ENCODE results near the gene DGKB.

Gene DGKB

GRCh38 chr7:14817829-14818614 lies 84.5 kb downstream of the DGKB start:
- no peak for TF ChIP-seq TAF1 (IDR thresholded peaks at IDR 0.05; ENCODE audit: low read depth, low read length)
- TF ChIP-seq SPI1 (IDR thresholded peaks at IDR 0.05; ENCODE audit: low read depth, low read length) = no peak
- TF ChIP-seq PAX5 (IDR thresholded peaks at IDR 0.05; ENCODE audit: insufficient read depth, low read length, severe bottlenecking) = no peak
- no peak for TF ChIP-seq POLR2A (IDR thresholded peaks at IDR 0.05; ENCODE audit: low read depth, low read length)
- no peak for TF ChIP-seq POLR2AphosphoS5 (IDR thresholded peaks at IDR 0.05; ENCODE audit: low read depth, low read length)
- TF ChIP-seq POU2F2 (IDR thresholded peaks at IDR 0.05; ENCODE audit: low read depth, low read length) = no peak
- DNase-seq (ENCODE audit: insufficient read length, low spot score) = no peak
- FAIRE-seq = no peak

- TF ChIP-seq SPI1 (IDR thresholded peaks at IDR 0.05; ENCODE audit: low read depth, low read length) (no peak), POLR2AphosphoS5 (IDR thresholded peaks at IDR 0.05; ENCODE audit: low read depth, low read length) (no peak), PAX5 (IDR thresholded peaks at IDR 0.05; ENCODE audit: insufficient read depth, low read length, severe bottlenecking) (no peak), TAF1 (IDR thresholded peaks at IDR 0.05; ENCODE audit: low read depth, low read length) (no peak), POU2F2 (IDR thresholded peaks at IDR 0.05; ENCODE audit: low read depth, low read length) (no peak), POLR2A (IDR thresholded peaks at IDR 0.05; ENCODE audit: low read depth, low read length) (no peak)
- FAIRE-seq (no peak), DNase-seq (ENCODE audit: insufficient read length, low spot score) (no peak)
Measured at GRCh38 chr7:14807507-14807906, 95.0 kb downstream of the DGKB start.

DNA sequence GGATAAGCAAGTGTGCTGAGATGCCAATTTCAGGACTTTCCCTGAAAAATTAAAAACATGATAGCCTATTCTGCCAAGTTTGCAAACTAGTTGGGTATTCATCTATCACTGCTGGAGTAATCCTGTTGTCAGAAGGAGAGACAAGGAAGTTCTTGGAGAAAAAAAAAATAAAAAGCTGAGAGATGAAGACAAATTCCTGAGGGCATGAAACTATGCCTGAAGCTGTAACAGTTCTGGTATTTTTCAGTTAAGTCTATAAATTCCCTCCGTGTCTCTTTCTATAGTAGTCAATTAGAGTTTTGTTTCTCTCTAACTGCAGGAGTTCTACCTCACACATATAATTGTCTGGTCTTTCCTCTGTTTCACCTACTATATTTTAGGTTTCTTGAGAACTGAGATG lies 95.7 kb downstream of the DGKB start:
- FAIRE-seq (no peak), DNase-seq (ENCODE audit: insufficient read length, low spot score) (no peak)
- no peak for TF ChIP-seq SPI1 (IDR thresholded peaks at IDR 0.05; ENCODE audit: low read depth, low read length)
- TF ChIP-seq POU2F2 (IDR thresholded peaks at IDR 0.05; ENCODE audit: low read depth, low read length) = no peak
- no peak for TF ChIP-seq POLR2A (IDR thresholded peaks at IDR 0.05; ENCODE audit: low read depth, low read length)
- no peak for TF ChIP-seq TAF1 (IDR thresholded peaks at IDR 0.05; ENCODE audit: low read depth, low read length)
- no peak for TF ChIP-seq POLR2AphosphoS5 (IDR thresholded peaks at IDR 0.05; ENCODE audit: low read depth, low read length)
- TF ChIP-seq PAX5 (IDR thresholded peaks at IDR 0.05; ENCODE audit: insufficient read depth, low read length, severe bottlenecking) = no peak

GRCh38 chr7:14805105-14805719 lies 97.3 kb downstream of the DGKB start:
- DNase-seq (ENCODE audit: insufficient read length, low spot score) (no peak), FAIRE-seq (no peak)
- no peak for TF ChIP-seq TAF1 (IDR thresholded peaks at IDR 0.05; ENCODE audit: low read depth, low read length)
- TF ChIP-seq SPI1 (IDR thresholded peaks at IDR 0.05; ENCODE audit: low read depth, low read length) = no peak
- TF ChIP-seq POLR2AphosphoS5 (IDR thresholded peaks at IDR 0.05; ENCODE audit: low read depth, low read length) = no peak
- TF ChIP-seq POU2F2 (IDR thresholded peaks at IDR 0.05; ENCODE audit: low read depth, low read length) = no peak
- no peak for TF ChIP-seq PAX5 (IDR thresholded peaks at IDR 0.05; ENCODE audit: insufficient read depth, low read length, severe bottlenecking)
- TF ChIP-seq POLR2A (IDR thresholded peaks at IDR 0.05; ENCODE audit: low read depth, low read length) = no peak

DNA sequence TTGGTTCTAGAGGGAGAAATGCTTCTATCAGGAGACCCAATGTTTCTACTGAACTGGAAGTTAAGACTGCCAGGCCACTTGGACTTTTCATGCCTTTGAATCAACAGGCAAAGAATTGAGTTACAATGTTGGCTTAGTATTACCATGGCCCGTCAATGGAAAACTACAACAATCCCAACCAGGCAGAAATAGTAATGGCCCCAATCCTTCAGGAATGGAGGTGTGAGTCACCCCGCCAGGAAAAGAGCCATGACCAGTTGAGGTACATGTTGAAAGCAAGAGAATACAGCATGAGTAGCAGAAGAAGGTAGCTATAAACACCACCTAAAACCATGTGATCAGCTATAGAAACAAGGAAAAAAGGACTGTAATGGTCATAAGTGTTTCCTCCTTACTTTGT lies 101.9 kb downstream of the DGKB start:
- TF ChIP-seq SPI1 (IDR thresholded peaks at IDR 0.05; ENCODE audit: low read depth, low read length) (no peak), PAX5 (IDR thresholded peaks at IDR 0.05; ENCODE audit: insufficient read depth, low read length, severe bottlenecking) (no peak), POU2F2 (IDR thresholded peaks at IDR 0.05; ENCODE audit: low read depth, low read length) (no peak), POLR2AphosphoS5 (IDR thresholded peaks at IDR 0.05; ENCODE audit: low read depth, low read length) (no peak), TAF1 (IDR thresholded peaks at IDR 0.05; ENCODE audit: low read depth, low read length) (no peak), POLR2A (IDR thresholded peaks at IDR 0.05; ENCODE audit: low read depth, low read length) (no peak)
- DNase-seq (ENCODE audit: insufficient read length, low spot score) (no peak), FAIRE-seq (no peak)

GRCh38 chr7:14793151-14793550 lies 109.4 kb downstream of the DGKB start:
- no peak for FAIRE-seq
- DNase-seq (ENCODE audit: insufficient read length, low spot score) = no peak
- TF ChIP-seq POU2F2 (IDR thresholded peaks at IDR 0.05; ENCODE audit: low read depth, low read length) = no peak
- no peak for TF ChIP-seq POLR2AphosphoS5 (IDR thresholded peaks at IDR 0.05; ENCODE audit: low read depth, low read length)
- no peak for TF ChIP-seq PAX5 (IDR thresholded peaks at IDR 0.05; ENCODE audit: insufficient read depth, low read length, severe bottlenecking)
- TF ChIP-seq TAF1 (IDR thresholded peaks at IDR 0.05; ENCODE audit: low read depth, low read length) = no peak
- no peak for TF ChIP-seq SPI1 (IDR thresholded peaks at IDR 0.05; ENCODE audit: low read depth, low read length)
- TF ChIP-seq POLR2A (IDR thresholded peaks at IDR 0.05; ENCODE audit: low read depth, low read length) = no peak

GRCh38 chr7:14787551-14787950 lies 115.0 kb downstream of the DGKB start:
- TF ChIP-seq TAF1 (IDR thresholded peaks at IDR 0.05; ENCODE audit: low read depth, low read length) = no peak
- no peak for TF ChIP-seq PAX5 (IDR thresholded peaks at IDR 0.05; ENCODE audit: insufficient read depth, low read length, severe bottlenecking)
- TF ChIP-seq POLR2A (IDR thresholded peaks at IDR 0.05; ENCODE audit: low read depth, low read length) = no peak
- TF ChIP-seq SPI1 (IDR thresholded peaks at IDR 0.05; ENCODE audit: low read depth, low read length) = no peak
- TF ChIP-seq POU2F2 (IDR thresholded peaks at IDR 0.05; ENCODE audit: low read depth, low read length) = no peak
- TF ChIP-seq POLR2AphosphoS5 (IDR thresholded peaks at IDR 0.05; ENCODE audit: low read depth, low read length) = no peak
- DNase-seq (ENCODE audit: insufficient read length, low spot score) (no peak), FAIRE-seq (no peak)

GRCh38 chr7:14786314-14786895 lies 116.1 kb downstream of the DGKB start:
- TF ChIP-seq POLR2A (IDR thresholded peaks at IDR 0.05; ENCODE audit: low read depth, low read length) (no peak), SPI1 (IDR thresholded peaks at IDR 0.05; ENCODE audit: low read depth, low read length) (no peak), TAF1 (IDR thresholded peaks at IDR 0.05; ENCODE audit: low read depth, low read length) (no peak), POLR2AphosphoS5 (IDR thresholded peaks at IDR 0.05; ENCODE audit: low read depth, low read length) (no peak), PAX5 (IDR thresholded peaks at IDR 0.05; ENCODE audit: insufficient read depth, low read length, severe bottlenecking) (no peak), POU2F2 (IDR thresholded peaks at IDR 0.05; ENCODE audit: low read depth, low read length) (no peak)
- FAIRE-seq = no peak
- DNase-seq (ENCODE audit: insufficient read length, low spot score) = no peak

DNA sequence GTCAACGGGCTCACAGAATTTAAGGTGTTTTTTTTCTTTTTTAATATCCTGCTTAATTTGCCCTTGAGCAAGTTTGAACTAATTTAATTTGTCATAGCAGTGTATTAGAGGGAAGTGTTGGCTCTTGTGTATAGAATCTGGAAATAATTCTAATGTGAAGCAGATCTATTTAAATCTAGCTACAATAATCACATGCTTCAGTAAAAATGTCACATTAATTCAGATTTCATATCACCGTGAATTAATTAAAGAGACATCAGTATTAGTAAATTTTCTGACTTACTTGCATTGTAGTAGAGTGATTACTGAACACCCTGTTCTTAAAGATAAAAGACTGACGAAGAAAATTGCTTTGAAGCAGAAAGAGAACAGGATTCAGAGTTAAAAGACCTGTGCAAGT lies 124.7 kb downstream of the DGKB start:
- DNase-seq (ENCODE audit: insufficient read length, low spot score) (no peak), FAIRE-seq (no peak)
- TF ChIP-seq POU2F2 (IDR thresholded peaks at IDR 0.05; ENCODE audit: low read depth, low read length) (no peak), TAF1 (IDR thresholded peaks at IDR 0.05; ENCODE audit: low read depth, low read length) (no peak), POLR2A (IDR thresholded peaks at IDR 0.05; ENCODE audit: low read depth, low read length) (no peak), SPI1 (IDR thresholded peaks at IDR 0.05; ENCODE audit: low read depth, low read length) (no peak), PAX5 (IDR thresholded peaks at IDR 0.05; ENCODE audit: insufficient read depth, low read length, severe bottlenecking) (no peak), POLR2AphosphoS5 (IDR thresholded peaks at IDR 0.05; ENCODE audit: low read depth, low read length) (no peak)
